Measurements from ENCODE around the gene SNRNP40. TPM values are rescaled to one million over a fixed set of nuclear protein-coding genes. Genes with fewer than 3 reads are reported as not detected.
A peak's percentile ranks its signal among the peaks of the same experiment; 100 is the strongest.

SNRNP40 gene
- total and polyA plus RNA-seq, 8 donors = 8.7 to 20.5 (median 15.5) TPM

- ATAC-seq = no peak
- Histone ChIP-seq H3K4me3 (no peak overlapping the region), H3K27me3 (no peaks in the 10 kb centered on the region), H3K36me3 (no peaks in the 10 kb centered on the region), H3K4me1 (no peaks in the 10 kb centered on the region), H3K27ac (no peak overlapping the region), H3K9me3 (no peaks in the 10 kb centered on the region)
- 80 to 90% methylated on average over 4 of the region's 4 CpGs for WGBS, 2 donors
- no peak for FAIRE-seq
- intact Hi-C loops (cut with DNase I) = no loop called here
- TF ChIP-seq, protein P1, sequence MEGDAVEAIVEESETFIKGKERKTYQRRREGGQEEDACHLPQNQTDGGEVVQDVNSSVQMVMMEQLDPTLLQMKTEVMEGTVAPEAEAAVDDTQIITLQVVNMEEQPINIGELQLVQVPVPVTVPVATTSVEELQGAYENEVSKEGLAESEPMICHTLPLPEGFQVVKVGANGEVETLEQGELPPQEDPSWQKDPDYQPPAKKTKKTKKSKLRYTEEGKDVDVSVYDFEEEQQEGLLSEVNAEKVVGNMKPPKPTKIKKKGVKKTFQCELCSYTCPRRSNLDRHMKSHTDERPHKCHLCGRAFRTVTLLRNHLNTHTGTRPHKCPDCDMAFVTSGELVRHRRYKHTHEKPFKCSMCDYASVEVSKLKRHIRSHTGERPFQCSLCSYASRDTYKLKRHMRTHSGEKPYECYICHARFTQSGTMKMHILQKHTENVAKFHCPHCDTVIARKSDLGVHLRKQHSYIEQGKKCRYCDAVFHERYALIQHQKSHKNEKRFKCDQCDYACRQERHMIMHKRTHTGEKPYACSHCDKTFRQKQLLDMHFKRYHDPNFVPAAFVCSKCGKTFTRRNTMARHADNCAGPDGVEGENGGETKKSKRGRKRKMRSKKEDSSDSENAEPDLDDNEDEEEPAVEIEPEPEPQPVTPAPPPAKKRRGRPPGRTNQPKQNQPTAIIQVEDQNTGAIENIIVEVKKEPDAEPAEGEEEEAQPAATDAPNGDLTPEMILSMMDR (IDR thresholded peaks at IDR 0.05) = no peak
- DNase-seq = no peak
These were observed 52.3 kb downstream of the SNRNP40 start for GRCh38 chr1:31244326-31244725.

- no peak for FAIRE-seq
- H3K4me3 ChIP-seq = no peak overlapping the region
- TF ChIP-seq, protein P1 (IDR thresholded peaks at IDR 0.05) = no peak
- H3K27ac ChIP-seq = no peak overlapping the region
- DNase-seq = peak in 3 of 6 donors; percentile 38 to 58 (median 40)
- no peaks in the 10 kb centered on the region for H3K9me3 ChIP-seq
- H3K36me3 ChIP-seq = no peaks in the 10 kb centered on the region
- ATAC-seq = peak; percentile 70 to 82 (median 80)
- intact Hi-C loops (cut with DNase I) = no loop called here
- 57 to 58% methylated on average over 10 of the region's 10 CpGs for WGBS, 2 donors
- H3K4me1 ChIP-seq = no peaks in the 10 kb centered on the region
- H3K27me3 ChIP-seq = no peaks in the 10 kb centered on the region
These were observed 52.9 kb downstream of the SNRNP40 start for GRCh38 chr1:31243501-31244286.

- WGBS, 2 donors = 78 to 83% methylated on average over 8 of the region's 8 CpGs
- FAIRE-seq (no peak), DNase-seq (no peak), ATAC-seq (no peak)
- H3K27ac ChIP-seq = no peak overlapping the region
- no peaks in the 10 kb centered on the region for H3K36me3 ChIP-seq
- no peak overlapping the region for H3K4me3 ChIP-seq
- intact Hi-C loops (cut with DNase I) = no loop called here
- no peaks in the 10 kb centered on the region for H3K4me1 ChIP-seq
- TF ChIP-seq, protein P1 (IDR thresholded peaks at IDR 0.05) = no peak
- no peaks in the 10 kb centered on the region for H3K9me3 ChIP-seq
- H3K27me3 ChIP-seq = no peaks in the 10 kb centered on the region
These were observed 55.3 kb downstream of the SNRNP40 start for GRCh38 chr1:31241321-31241720.

- Histone ChIP-seq H3K27me3 (no peaks in the 10 kb centered on the region), H3K9me3 (no peaks in the 10 kb centered on the region), H3K27ac (no peak within 1 kb of the TSS), H3K36me3 (no peaks in the 10 kb centered on the region), H3K4me1 (no peaks in the 10 kb centered on the region), H3K4me3 (peak within 1 kb of the TSS in 2 of 4 donors; percentile 23 to 39)
- TF ChIP-seq, protein P1 (IDR thresholded peaks at IDR 0.05) = no peak
- 1 to 3% methylated on average over 20 to 57 of the region's 57 CpGs for WGBS, 2 donors
- DNase-seq (peak in 3 of 6 donors; percentile 31 to 76 (median 57)), FAIRE-seq (no peak), ATAC-seq (peak; percentile 30 to 67 (median 50))
- intact Hi-C loops (cut with DNase I) = no loop called here
These were observed 56.8 kb downstream of the SNRNP40 start, which contains the start of gene NKAIN1 for GRCh38 chr1:31239653-31240241. Gene NKAIN1 (minus strand): TSS chr1:31239887. CDS start chr1:31239547, 340 bp downstream.

Data from pancreas (tissue), 10 donors.